Fibroblast of lung (primary cell): ENCODE data around the gene OTOG.

Source experiments
- EZH2 ChIP-seq: IDR thresholded peaks from 2 replicates; pipeline ENCODE4 v1.5.1; 2012; ENCODE audit warnings: low read length, control low read depth, mild to moderate bottlenecking; ENCODE audit errors: missing control alignments
- TF ChIP-seq, protein P1 (sequence below), 2 donors: IDR thresholded peaks in 1 of 2; conservative IDR thresholded peaks in 1 of 2; 1 replicate in 1 of 2; 2 replicates in 1 of 2; pipeline ENCODE4 v1.5.1; 2011 to 2012; ENCODE audit warnings: low read length in 2 of 2, control low read depth in 1 of 2, inconsistent platforms in 1 of 2, low read depth in 1 of 2, mild to moderate bottlenecking in 1 of 2

DNA sequence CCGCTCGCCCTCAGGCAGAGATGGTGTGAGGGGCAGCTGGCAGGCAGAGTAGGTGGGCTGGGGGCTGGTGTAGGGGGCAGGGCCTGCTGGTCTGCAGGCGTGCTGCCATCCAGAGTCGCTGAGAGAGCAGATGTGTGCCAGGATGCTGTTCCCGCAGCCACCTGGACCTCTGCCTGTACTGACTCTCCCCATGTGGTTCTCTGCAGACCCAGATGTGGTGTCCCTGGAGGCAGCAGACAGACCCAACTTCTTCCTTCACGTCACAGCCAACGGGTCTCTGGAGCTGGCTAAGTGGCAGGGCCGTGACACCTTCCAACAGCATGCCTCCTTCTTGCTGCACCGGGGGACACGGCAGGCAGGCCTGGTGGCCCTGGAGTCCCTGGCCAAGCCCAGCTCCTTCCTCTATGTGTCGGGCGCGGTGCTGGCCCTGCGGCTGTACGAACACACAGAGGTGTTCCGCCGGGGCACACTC, 58.6 kb downstream of the OTOG start:
- no peak for TF ChIP-seq EZH2
- TF ChIP-seq, protein P1, sequence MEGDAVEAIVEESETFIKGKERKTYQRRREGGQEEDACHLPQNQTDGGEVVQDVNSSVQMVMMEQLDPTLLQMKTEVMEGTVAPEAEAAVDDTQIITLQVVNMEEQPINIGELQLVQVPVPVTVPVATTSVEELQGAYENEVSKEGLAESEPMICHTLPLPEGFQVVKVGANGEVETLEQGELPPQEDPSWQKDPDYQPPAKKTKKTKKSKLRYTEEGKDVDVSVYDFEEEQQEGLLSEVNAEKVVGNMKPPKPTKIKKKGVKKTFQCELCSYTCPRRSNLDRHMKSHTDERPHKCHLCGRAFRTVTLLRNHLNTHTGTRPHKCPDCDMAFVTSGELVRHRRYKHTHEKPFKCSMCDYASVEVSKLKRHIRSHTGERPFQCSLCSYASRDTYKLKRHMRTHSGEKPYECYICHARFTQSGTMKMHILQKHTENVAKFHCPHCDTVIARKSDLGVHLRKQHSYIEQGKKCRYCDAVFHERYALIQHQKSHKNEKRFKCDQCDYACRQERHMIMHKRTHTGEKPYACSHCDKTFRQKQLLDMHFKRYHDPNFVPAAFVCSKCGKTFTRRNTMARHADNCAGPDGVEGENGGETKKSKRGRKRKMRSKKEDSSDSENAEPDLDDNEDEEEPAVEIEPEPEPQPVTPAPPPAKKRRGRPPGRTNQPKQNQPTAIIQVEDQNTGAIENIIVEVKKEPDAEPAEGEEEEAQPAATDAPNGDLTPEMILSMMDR (conservative IDR thresholded peaks at IDR 0.05 in 1 of 2, IDR thresholded peaks at IDR 0.05 in 1 of 2; ENCODE audit: low read depth in 1 of 2, low read length in 2 of 2), result no peak
